RWPE2 (cell line): ENCODE results near the gene VIL1.

ENCODE experiments used
- ATAC-seq: fragments of 200-7000 bp; cut with Tn5 transposase; 3 replicates; pipeline ENCODE4 v1.9.1; 2021; ENCODE audit warnings: low read depth
- DNase-seq: peaks from one replicate; pipeline ENCODE4 v3.0.0-alpha.2; 2020; ENCODE audit warnings: low spot score
- H3K27ac ChIP-seq: fragments of 450-650 bp; 2 replicates; pipeline ENCODE4 v1.5.1; 2017; ENCODE audit warnings: mild to moderate bottlenecking; ENCODE audit not compliant: poor library complexity, severe bottlenecking
- H3K27me3 ChIP-seq: fragments of 250-450 bp; sonication (Bioruptor Pico); 2 replicates; pipeline ENCODE4 v1.5.1; 2021; ENCODE audit warnings: mild to moderate bottlenecking, moderate library complexity; ENCODE audit not compliant: insufficient read depth, poor library complexity, severe bottlenecking
- H3K36me3 ChIP-seq: fragments of 250-450 bp; sonication (Bioruptor Pico); 2 replicates; pipeline ENCODE4 v1.5.1; 2020; ENCODE audit warnings: low read depth, mild to moderate bottlenecking, moderate library complexity
- H3K4me1 ChIP-seq: fragments of 250-450 bp; sonication (Bioruptor Pico); 2 replicates; pipeline ENCODE4 v1.5.1; 2021; ENCODE audit warnings: mild to moderate bottlenecking, moderate library complexity; ENCODE audit not compliant: insufficient read depth, poor library complexity, severe bottlenecking
- H3K4me3 ChIP-seq: fragments of 250-450 bp; sonication (Bioruptor Pico); 2 replicates; pipeline ENCODE4 v1.5.1; 2021; ENCODE audit warnings: mild to moderate bottlenecking, moderate library complexity; ENCODE audit not compliant: severe bottlenecking
- H3K9me3 ChIP-seq: fragments of 250-450 bp; sonication (Bioruptor Pico); 2 replicates; pipeline ENCODE4 v1.5.1; 2021; ENCODE audit warnings: mild to moderate bottlenecking, moderate library complexity; ENCODE audit not compliant: severe bottlenecking
- CTCF ChIP-seq: fragments of 450-650 bp; IDR thresholded peaks from one replicate; pipeline ENCODE4 v1.5.1; 2017; ENCODE audit warnings: mild to moderate bottlenecking, moderate library complexity; ENCODE audit not compliant: poor library complexity, severe bottlenecking

The VIL1 gene

GRCh38 chr2:218407717-218408116 is 11.2 kb upstream of the VIL1 start:
- Histone ChIP-seq H3K27ac (no peak overlapping the region), H3K4me1 (peaks cover 12% of the 10 kb centered on the region), H3K36me3 (peaks cover 19% of the 10 kb centered on the region), H3K27me3 (no peaks in the 10 kb centered on the region), H3K9me3 (no peaks in the 10 kb centered on the region), H3K4me3 (no peak overlapping the region)
- no peak for DNase-seq
- TF ChIP-seq CTCF = no peak
- no peak for ATAC-seq

- DNase-seq (no peak), ATAC-seq (no peak)
- H3K4me1 ChIP-seq = no peaks in the 10 kb centered on the region
- H3K27me3 ChIP-seq = no peaks in the 10 kb centered on the region
- no peak overlapping the region for H3K4me3 ChIP-seq
- no peaks in the 10 kb centered on the region for H3K36me3 ChIP-seq
- no peak overlapping the region for H3K27ac ChIP-seq
- H3K9me3 ChIP-seq = no peaks in the 10 kb centered on the region
- TF ChIP-seq CTCF = no peak
Measured at GRCh38 chr2:218418321-218418716, 604 bp upstream of the VIL1 start.

- H3K9me3 ChIP-seq = no peaks in the 10 kb centered on the region
- H3K4me1 ChIP-seq = no peaks in the 10 kb centered on the region
- TF ChIP-seq CTCF = no peak
- ATAC-seq (no peak), DNase-seq (no peak)
- no peaks in the 10 kb centered on the region for H3K36me3 ChIP-seq
- H3K27ac ChIP-seq = no peak overlapping the region
- H3K4me3 ChIP-seq = no peak overlapping the region
- no peaks in the 10 kb centered on the region for H3K27me3 ChIP-seq
Measured at GRCh38 chr2:218419630-218420216, 800 bp downstream of the VIL1 start.

- DNase-seq = no peak
- H3K27me3 ChIP-seq = no peaks in the 10 kb centered on the region
- H3K9me3 ChIP-seq = no peaks in the 10 kb centered on the region
- no peak for ATAC-seq
- H3K27ac ChIP-seq = no peak overlapping the region
- TF ChIP-seq CTCF = no peak
- H3K36me3 ChIP-seq = no peaks in the 10 kb centered on the region
- no peaks in the 10 kb centered on the region for H3K4me1 ChIP-seq
- H3K4me3 ChIP-seq = no peak overlapping the region
Measured at GRCh38 chr2:218421027-218421426, 2.1 kb downstream of the VIL1 start.

- DNase-seq (no peak), ATAC-seq (no peak)
- H3K9me3 ChIP-seq = no peaks in the 10 kb centered on the region
- H3K4me1 ChIP-seq = no peaks in the 10 kb centered on the region
- no peak for TF ChIP-seq CTCF
- no peaks in the 10 kb centered on the region for H3K27me3 ChIP-seq
- no peaks in the 10 kb centered on the region for H3K36me3 ChIP-seq
- H3K27ac ChIP-seq = no peak overlapping the region
- no peak overlapping the region for H3K4me3 ChIP-seq
Measured at GRCh38 chr2:218422403-218423086, 3.6 kb downstream of the VIL1 start.
